LNCAP (cell line): ENCODE results near the gene MAGI2.

Source experiments
- TF ChIP-seq, protein P1 (sequence below): fragments of 450-650 bp; IDR thresholded peaks from 2 replicates; pipeline ENCODE4 v1.5.1; 2017; ENCODE audit warnings: mild to moderate bottlenecking

MAGI2 gene

DNA sequence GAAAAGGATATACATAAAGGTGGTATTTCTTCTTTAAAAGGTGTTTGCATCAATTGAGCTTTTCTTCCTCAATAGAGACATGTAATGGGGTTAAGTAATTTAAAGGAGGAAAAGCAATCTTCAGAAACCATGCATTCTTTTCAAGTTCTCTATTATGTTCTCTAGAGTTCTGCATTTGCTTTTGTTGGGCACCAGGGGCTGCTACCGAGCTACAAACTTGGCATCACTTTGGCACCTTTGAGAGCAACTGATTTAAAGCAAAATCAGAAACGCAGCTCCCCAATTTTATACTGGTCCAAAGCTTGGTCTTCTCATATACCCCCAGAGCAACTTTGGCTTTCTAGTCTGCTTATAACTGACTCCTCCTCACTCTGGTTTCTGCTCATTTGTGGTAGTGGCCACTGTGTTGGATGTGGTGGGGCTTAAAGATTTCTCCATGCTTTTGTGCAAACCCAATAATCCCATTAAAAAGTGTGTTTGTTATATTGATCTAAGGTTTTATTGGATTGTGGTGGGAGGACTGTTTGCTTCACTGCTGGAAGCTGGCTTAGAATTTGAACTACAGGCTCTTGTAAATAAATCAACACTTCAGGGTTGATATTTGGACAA lies 942.8 kb downstream of the MAGI2 start:
- TF ChIP-seq, protein P1, sequence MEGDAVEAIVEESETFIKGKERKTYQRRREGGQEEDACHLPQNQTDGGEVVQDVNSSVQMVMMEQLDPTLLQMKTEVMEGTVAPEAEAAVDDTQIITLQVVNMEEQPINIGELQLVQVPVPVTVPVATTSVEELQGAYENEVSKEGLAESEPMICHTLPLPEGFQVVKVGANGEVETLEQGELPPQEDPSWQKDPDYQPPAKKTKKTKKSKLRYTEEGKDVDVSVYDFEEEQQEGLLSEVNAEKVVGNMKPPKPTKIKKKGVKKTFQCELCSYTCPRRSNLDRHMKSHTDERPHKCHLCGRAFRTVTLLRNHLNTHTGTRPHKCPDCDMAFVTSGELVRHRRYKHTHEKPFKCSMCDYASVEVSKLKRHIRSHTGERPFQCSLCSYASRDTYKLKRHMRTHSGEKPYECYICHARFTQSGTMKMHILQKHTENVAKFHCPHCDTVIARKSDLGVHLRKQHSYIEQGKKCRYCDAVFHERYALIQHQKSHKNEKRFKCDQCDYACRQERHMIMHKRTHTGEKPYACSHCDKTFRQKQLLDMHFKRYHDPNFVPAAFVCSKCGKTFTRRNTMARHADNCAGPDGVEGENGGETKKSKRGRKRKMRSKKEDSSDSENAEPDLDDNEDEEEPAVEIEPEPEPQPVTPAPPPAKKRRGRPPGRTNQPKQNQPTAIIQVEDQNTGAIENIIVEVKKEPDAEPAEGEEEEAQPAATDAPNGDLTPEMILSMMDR: peak; percentile 81

DNA sequence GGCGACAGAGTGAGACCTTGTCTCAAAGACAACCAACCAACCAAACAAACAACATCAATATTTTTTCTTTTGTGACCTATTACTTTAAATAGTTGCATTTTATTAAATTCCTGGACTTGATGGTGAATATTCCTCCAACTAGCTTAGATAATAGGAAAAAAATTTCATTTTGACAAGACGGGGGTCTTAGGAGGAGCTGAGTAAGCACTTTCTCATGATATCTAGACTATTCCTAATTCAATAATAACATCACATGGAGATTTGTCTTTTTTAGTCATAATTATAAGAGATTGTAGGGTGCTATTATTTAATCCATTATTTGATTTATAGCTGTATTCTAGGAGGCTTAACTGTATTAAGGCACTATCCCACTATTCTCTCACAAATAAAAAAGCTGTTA lies 952.4 kb downstream of the MAGI2 start:
- TF ChIP-seq, protein P1: no peak

DNA sequence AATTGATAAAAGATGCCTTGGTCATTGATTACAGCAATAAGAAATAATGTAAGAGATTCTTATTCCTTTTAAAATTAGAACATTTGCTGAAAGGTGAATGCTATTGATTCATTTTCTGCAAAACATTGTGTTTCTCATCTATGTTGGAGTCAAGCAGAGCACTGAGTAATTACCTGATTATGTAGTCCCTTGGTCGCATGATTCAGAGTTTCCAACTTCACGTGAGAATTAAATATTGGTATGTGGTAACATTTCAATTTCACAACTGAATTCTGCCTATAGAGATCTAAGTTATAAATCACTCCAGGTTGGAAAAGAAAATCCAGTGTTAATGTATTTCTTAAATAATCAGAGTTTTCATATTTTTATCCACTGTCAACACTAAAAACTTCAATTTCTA lies 953.5 kb downstream of the MAGI2 start:
- TF ChIP-seq, protein P1: no peak

DNA sequence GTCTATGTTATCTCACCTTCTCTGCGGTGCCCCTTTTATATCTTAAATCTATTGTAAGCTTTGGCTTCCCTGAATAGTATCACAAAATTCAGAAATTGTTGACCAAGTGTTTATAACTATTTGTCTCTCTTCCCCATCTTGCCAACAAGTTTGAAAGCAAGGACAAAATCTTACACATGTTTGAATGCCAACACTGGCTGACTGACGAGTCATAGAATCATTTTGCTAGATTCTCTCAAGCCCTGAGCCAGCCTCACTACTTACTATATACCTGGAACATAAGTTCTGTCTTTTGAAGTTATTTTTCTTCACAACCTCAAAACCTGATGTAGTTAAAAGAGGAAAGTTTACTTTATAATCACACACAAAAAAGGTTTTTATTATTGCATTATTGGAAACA lies 954.2 kb downstream of the MAGI2 start:
- TF ChIP-seq, protein P1: no peak

DNA sequence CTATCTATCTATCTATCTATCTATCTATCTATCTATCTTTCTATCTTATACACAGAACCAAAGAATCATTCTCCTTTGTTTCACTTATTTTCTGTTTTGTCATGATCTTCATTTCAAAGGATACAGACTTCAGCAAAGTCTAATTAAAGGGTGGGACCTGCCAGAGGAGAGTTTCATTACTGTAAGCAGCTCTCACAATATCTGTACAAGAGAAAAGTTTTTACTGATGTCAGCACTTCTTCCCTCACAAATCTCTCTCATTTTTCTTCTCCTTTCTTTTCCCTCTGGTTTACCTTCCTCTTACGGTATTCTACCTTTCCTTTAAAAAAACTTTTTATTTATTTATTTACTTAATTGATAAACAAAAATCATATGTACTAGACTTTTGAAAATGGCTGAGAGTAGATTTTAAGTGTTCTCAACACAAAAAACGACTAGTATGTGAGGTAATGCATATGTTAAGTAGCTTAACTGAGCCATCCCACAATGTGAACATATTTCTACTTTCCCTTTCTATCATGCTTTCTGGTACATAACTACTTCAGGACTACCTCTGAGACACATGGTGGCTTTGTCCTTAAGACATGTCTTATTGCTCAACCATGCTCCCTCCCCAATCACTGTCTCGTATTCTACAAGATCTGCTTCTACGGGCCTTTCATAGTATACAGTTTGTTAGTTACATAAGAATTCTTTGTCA lies 955.6 kb downstream of the MAGI2 start:
- TF ChIP-seq, protein P1: no peak

DNA sequence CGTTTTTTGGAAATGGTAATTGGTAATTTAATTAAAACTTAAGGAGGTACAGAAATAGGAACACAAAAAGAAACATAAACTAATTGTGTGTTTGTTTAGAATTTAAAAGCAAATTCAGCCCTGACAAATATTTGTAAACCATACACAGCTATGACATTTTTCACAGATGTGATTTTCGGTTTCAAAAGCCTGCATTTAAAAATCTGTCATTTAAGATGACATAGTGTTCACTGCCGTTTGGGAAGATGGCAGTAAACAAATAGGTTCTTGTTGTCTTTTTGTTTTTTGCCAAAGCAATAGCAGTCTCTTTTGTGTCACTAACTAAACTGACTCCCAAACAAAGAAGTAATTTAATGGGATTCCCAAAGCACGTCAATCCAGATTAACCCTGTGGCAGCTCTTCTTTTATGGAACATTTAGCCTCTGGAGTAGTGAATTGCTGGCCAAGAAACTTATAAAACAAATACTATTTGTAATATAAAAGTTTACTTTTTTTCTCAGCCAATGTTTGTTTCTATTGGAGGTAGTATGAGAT lies 957.3 kb downstream of the MAGI2 start:
- TF ChIP-seq, protein P1: no peak

DNA sequence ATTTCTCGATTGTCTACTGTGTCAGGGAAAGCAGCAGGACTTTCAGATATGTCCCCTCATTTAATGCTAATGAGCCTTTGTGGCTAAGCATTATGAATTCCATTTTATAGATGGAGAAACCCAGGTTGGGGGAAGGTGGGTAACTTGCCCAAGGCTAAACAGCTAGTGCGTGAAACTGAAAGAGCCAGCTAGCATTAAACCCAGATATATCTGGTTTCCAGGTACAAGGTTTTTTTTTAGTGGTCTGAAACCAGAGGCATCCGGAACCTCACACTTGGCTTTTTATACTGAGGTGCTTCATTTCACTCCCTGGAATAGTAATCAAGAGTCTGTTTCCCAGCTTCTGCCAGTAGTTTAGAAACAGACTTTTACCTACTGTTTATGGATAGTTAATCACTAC lies 960.1 kb downstream of the MAGI2 start:
- TF ChIP-seq, protein P1: no peak
